B cell (primary cell): ENCODE data around the gene TCF15.

Experiments
- EZH2 ChIP-seq: IDR thresholded peaks from 2 replicates; pipeline ENCODE4 v1.6.1; 2012; ENCODE audit warnings: borderline replicate concordance, low read depth, mild to moderate bottlenecking, moderate library complexity, low read length; ENCODE audit not compliant: insufficient read depth, poor library complexity, severe bottlenecking
- TF ChIP-seq, protein P1 (sequence below): fragments of 200-600 bp; IDR thresholded peaks from one replicate; pipeline ENCODE4 v1.8.0; 2022; ENCODE audit warnings: antibody characterized with exemption, mild to moderate bottlenecking

- TF ChIP-seq, protein P1, sequence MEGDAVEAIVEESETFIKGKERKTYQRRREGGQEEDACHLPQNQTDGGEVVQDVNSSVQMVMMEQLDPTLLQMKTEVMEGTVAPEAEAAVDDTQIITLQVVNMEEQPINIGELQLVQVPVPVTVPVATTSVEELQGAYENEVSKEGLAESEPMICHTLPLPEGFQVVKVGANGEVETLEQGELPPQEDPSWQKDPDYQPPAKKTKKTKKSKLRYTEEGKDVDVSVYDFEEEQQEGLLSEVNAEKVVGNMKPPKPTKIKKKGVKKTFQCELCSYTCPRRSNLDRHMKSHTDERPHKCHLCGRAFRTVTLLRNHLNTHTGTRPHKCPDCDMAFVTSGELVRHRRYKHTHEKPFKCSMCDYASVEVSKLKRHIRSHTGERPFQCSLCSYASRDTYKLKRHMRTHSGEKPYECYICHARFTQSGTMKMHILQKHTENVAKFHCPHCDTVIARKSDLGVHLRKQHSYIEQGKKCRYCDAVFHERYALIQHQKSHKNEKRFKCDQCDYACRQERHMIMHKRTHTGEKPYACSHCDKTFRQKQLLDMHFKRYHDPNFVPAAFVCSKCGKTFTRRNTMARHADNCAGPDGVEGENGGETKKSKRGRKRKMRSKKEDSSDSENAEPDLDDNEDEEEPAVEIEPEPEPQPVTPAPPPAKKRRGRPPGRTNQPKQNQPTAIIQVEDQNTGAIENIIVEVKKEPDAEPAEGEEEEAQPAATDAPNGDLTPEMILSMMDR: peak; percentile 70
- TF ChIP-seq EZH2: no peak
Measured at GRCh38 chr20:653110-653589, 43.0 kb upstream of the TCF15 start, which contains the start of gene SRXN1.
